ENCODE data around the gene MANBA. TPM values are rescaled to one million over a fixed set of nuclear protein-coding genes. Genes with fewer than 3 reads are reported as not detected.

The MANBA gene
- total RNA-seq, 1 experiment from 2014 or later: 4.0 TPM

DNA sequence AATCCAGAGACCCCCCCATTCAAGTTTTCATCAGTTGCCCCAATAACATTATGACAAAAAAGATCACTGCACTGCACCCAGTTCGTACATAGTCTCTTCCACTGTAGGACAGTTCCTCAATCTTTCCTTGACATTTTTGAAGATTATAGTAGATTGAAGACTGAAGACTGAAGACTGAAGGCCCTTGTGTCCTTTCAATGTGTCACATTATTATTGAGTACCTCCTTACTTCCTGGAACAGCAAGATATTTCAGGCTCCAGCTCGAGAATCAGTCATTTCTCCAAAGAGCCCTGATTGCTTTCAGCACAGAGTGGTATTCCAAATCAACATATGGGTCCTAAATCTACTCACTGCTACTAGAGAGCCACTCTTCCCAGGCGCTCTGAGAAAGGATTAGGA, 75.0 kb downstream of the MANBA start:
- no TSS peak for BruUV-seq (replicated peaks)
- Histone ChIP-seq H3K4me3 (ENCODE audit: low read depth, low read length, poor library complexity, severe bottlenecking) (no peak overlapping the region), H3K27ac (ENCODE audit: low read depth, low read length, poor library complexity, severe bottlenecking) (no peak overlapping the region), H3K27me3 (replicated peaks; ENCODE audit: insufficient read depth, low read depth, low read length, poor library complexity) (no peaks in the 10 kb centered on the region), H3K36me3 (ENCODE audit: insufficient read depth, low read length, poor library complexity, severe bottlenecking) (no peaks in the 10 kb centered on the region), H3K9me3 (ENCODE audit: low read depth, low read length, poor library complexity, severe bottlenecking) (no peaks in the 10 kb centered on the region), H3K4me1 (ENCODE audit: insufficient read depth, low read length, poor library complexity, severe bottlenecking) (no peaks in the 10 kb centered on the region)
- ChIA-PET POLR2A (ENCODE audit: low non-redundant PET) (no interaction called here), CTCF (no interaction called here)
- TF ChIP-seq EZH2 (IDR thresholded peaks at IDR 0.05; ENCODE audit: borderline replicate concordance, low read depth, low read length, poor library complexity, severe bottlenecking): no peak
- TF ChIP-seq, protein P1, sequence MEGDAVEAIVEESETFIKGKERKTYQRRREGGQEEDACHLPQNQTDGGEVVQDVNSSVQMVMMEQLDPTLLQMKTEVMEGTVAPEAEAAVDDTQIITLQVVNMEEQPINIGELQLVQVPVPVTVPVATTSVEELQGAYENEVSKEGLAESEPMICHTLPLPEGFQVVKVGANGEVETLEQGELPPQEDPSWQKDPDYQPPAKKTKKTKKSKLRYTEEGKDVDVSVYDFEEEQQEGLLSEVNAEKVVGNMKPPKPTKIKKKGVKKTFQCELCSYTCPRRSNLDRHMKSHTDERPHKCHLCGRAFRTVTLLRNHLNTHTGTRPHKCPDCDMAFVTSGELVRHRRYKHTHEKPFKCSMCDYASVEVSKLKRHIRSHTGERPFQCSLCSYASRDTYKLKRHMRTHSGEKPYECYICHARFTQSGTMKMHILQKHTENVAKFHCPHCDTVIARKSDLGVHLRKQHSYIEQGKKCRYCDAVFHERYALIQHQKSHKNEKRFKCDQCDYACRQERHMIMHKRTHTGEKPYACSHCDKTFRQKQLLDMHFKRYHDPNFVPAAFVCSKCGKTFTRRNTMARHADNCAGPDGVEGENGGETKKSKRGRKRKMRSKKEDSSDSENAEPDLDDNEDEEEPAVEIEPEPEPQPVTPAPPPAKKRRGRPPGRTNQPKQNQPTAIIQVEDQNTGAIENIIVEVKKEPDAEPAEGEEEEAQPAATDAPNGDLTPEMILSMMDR (conservative IDR thresholded peaks at IDR 0.05; ENCODE audit: low read depth, low read length): no peak
- DNase-seq (ENCODE audit: low spot score): no peak
- intact Hi-C loops (cut with micrococcal nuclease; ENCODE audit: unreplicated experiment): no loop called here

DNA sequence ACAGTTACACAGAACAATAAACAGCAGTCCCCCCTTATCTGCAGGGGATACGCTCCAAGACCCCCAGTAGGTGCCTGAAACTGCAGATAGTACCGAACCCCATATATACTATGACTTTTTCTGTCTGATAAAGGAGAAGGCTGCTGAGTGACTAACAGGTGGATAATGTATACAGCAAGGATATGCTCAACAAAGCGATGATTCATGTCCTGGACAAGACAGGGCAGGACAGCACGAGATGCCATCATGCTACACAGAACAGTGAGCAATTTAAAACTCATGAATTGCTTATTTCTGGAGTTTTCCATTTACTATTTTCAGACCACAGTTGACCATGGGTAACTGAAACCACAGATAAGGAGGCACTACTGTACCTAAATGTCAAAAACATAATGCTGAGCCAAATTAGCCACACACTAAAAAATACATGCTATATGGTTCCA, 76.1 kb downstream of the MANBA start:
- intact Hi-C loops (cut with micrococcal nuclease; ENCODE audit: unreplicated experiment): no loop called here
- Histone ChIP-seq H3K27me3 (replicated peaks; ENCODE audit: insufficient read depth, low read depth, low read length, poor library complexity) (no peaks in the 10 kb centered on the region), H3K36me3 (ENCODE audit: insufficient read depth, low read length, poor library complexity, severe bottlenecking) (no peaks in the 10 kb centered on the region), H3K27ac (ENCODE audit: low read depth, low read length, poor library complexity, severe bottlenecking) (no peak overlapping the region), H3K4me3 (ENCODE audit: low read depth, low read length, poor library complexity, severe bottlenecking) (no peak overlapping the region), H3K4me1 (ENCODE audit: insufficient read depth, low read length, poor library complexity, severe bottlenecking) (no peaks in the 10 kb centered on the region), H3K9me3 (ENCODE audit: low read depth, low read length, poor library complexity, severe bottlenecking) (no peaks in the 10 kb centered on the region)
- ChIA-PET POLR2A (ENCODE audit: low non-redundant PET) (no interaction called here), CTCF (no interaction called here)
- TF ChIP-seq EZH2 (IDR thresholded peaks at IDR 0.05; ENCODE audit: borderline replicate concordance, low read depth, low read length, poor library complexity, severe bottlenecking): no peak
- TF ChIP-seq, protein P1 (conservative IDR thresholded peaks at IDR 0.05; ENCODE audit: low read depth, low read length): no peak
- BruUV-seq (replicated peaks): no TSS peak
- no peak for DNase-seq (ENCODE audit: low spot score)

DNA sequence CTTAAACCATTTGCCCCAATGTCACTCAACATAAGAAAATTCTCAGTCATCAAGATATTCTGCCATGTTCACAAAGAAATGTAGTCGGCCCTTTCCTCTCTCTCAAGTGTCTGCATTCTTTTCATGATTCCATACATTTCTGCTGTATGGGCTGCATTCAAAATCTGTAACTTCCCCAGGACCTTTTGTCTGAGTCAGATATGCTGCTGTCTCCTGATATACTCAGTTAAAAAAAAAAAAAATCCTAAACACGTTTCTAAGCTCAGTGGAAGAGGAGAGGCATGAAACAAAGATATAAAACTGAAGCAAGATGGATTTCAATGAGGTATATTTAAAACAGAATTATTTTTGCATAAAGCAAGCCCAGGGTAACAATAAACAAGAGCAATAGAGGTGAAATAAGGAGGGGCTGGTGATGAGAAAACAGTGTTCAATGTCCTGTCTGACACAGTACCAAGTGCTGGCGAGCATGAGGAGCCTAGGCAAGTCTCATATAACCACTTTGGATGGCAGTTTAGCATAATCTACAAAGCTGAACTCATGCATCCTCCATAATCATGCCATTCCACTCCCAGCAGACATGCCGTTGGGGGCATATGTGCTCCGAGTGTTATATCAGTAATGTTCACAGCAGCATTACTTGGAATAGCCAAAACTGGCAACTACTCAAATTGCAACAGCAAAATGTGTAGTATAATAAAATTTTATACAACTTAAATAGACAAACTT, 76.7 kb downstream of the MANBA start:
- CTCF ChIA-PET: no interaction called here
- intact Hi-C loops (cut with micrococcal nuclease; ENCODE audit: unreplicated experiment): no loop called here
- BruUV-seq (replicated peaks): no TSS peak
- no peak overlapping the region for H3K4me3 ChIP-seq (ENCODE audit: low read depth, low read length, poor library complexity, severe bottlenecking)
- H3K36me3 ChIP-seq (ENCODE audit: insufficient read depth, low read length, poor library complexity, severe bottlenecking): no peaks in the 10 kb centered on the region
- no peaks in the 10 kb centered on the region for H3K9me3 ChIP-seq (ENCODE audit: low read depth, low read length, poor library complexity, severe bottlenecking)
- POLR2A ChIA-PET (ENCODE audit: low non-redundant PET): no interaction called here
- no peaks in the 10 kb centered on the region for H3K27me3 ChIP-seq (replicated peaks; ENCODE audit: insufficient read depth, low read depth, low read length, poor library complexity)
- H3K4me1 ChIP-seq (ENCODE audit: insufficient read depth, low read length, poor library complexity, severe bottlenecking): no peaks in the 10 kb centered on the region
- TF ChIP-seq EZH2 (IDR thresholded peaks at IDR 0.05; ENCODE audit: borderline replicate concordance, low read depth, low read length, poor library complexity, severe bottlenecking): no peak
- TF ChIP-seq, protein P1 (conservative IDR thresholded peaks at IDR 0.05; ENCODE audit: low read depth, low read length): no peak
- no peak for DNase-seq (ENCODE audit: low spot score)
- H3K27ac ChIP-seq (ENCODE audit: low read depth, low read length, poor library complexity, severe bottlenecking): no peak overlapping the region
